ENCODE measurements around the gene KDM4F.
"Not testable (repeated sequence)": the region's sequence is repeated elsewhere in the genome, so short reads cannot be mapped to it uniquely, and the experiment has no call there.

KDM4F gene

DNA sequence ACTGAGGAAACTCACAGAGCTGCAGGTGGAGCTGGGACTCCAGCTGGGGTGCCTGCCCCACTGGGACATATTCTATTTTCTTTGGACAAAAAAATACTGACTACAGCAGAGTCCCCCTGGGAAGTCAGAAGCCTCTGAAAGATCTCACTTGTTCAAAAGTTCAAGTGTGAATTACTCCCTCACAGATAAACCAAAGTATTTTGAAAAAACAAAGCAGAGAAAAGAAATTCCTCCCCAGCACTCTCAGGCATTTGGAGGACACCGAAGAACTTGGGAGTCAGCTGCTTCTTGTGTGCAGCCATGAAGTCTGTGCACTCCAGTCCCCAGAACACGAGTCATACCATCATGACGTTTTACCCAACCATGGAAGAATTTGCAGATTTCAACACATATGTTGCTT, at the start of gene KDM4F:
TSS of gene KDM4F (plus strand) at position 301 of the 400 bp plus-strand sequence.
- not testable (repeated sequence) for DNase-seq (ENCODE audit: low read depth)

GRCh38 chr11:95003716-95004115, 45.5 kb upstream of the KDM4F start:
- DNase-seq (ENCODE audit: low read depth): no peak

- no peak for DNase-seq (ENCODE audit: low read depth)
These were observed 43.6 kb upstream of the KDM4F start for GRCh38 chr11:95005642-95006041.

- no peak for DNase-seq (ENCODE audit: low read depth)
These were observed 37.8 kb upstream of the KDM4F start for GRCh38 chr11:95011376-95011775.

GRCh38 chr11:95014184-95014821, 34.9 kb upstream of the KDM4F start:
- DNase-seq (ENCODE audit: low read depth): no peak

- no peak for DNase-seq (ENCODE audit: low read depth)
These were observed 33.1 kb upstream of the KDM4F start for GRCh38 chr11:95016139-95016538.

DNA sequence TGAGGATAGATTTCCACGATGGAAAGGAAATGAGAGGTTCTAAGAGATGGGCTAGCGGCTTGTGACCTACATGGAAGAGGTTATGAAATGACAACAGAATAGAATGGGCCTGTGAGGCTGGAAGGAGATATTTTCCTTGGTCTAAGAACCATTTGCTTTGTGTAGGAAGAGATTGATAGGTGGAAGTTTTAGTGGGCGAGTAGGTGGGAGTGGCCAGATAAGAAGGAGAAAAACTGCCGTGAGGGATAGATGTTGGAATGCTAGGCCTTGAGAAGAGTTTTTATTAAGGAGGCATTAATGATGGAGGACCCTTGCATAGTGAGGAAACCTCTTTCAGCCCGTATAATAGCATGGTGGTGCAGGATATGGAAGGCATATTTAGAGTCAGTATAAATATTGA, 27.8 kb upstream of the KDM4F start:
- not testable (repeated sequence) for DNase-seq (ENCODE audit: low read depth)

- DNase-seq (ENCODE audit: low read depth): no peak
These were observed 24.3 kb upstream of the KDM4F start, which contains the start of gene KDM4E for GRCh38 chr11:95024958-95025357. Gene KDM4E (plus strand): TSS chr11:95025258. CDS start chr11:95025558, 300 bp downstream.

- DNase-seq (ENCODE audit: low read depth): not testable (repeated sequence)
These were observed 23.6 kb upstream of the KDM4F start for GRCh38 chr11:95025594-95025993.

DNA sequence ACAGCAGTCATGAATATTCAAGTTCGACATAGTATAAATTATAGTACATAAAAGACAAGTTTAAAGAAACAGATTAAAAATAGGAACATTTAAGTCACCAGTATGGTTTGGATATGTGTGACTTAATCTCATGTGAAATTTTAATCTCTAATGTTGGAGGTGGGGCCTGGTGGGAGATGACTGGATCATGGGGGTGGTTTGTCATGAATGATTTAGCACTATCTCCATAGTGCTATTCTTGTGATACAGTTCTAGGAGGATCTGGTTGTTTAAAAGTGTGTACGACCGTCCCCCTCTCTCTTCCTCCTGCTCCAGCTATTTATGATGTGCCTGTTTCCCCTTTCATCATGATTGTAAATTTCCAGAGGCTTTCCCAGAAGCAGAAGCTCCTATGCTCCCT, 20.9 kb upstream of the KDM4F start:
- no peak for DNase-seq (ENCODE audit: low read depth)

DNA sequence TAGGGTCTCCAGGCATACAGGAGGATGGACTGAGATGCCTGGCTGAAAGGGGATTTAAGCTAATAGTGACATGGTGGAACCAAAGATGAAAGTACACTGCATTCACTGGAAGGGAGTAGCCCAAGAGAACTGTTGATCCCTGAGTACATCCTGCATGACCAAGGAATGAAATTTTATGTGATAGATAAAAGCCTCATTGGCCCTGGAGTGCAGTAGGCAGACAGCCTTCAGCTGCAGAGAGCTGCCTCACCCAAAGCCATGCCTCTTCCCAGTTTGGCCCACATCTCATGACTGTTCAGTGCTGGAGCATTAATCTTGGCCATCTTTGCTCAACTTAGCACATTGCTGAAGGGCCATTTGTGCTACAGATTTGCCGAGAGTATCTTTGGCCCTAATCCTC, 16.2 kb upstream of the KDM4F start:
- no peak for DNase-seq (ENCODE audit: low read depth)

GRCh38 chr11:95035316-95035715, 13.9 kb upstream of the KDM4F start:
- no peak for DNase-seq (ENCODE audit: low read depth)

GRCh38 chr11:95037356-95038035, 11.7 kb upstream of the KDM4F start:
- DNase-seq (ENCODE audit: low read depth): not testable (repeated sequence)

DNA sequence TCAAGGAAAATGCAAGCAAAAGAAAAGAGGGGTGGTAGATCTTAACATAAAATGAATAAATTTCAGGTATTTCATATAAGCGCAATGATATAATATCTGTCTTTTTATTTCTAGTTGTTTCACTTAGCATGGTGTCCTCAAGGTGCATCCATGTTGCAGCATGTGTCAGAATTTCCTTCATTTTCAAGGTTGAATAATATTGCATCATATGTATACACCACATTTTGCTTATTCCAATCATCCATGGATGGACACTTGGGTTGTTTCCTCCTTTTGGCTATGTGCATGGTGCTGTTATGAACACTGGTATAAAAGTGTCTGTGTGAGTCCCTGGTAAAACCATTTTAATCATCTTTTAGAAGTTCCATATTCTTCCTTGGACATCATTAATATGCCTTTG, 7.0 kb upstream of the KDM4F start:
- DNase-seq (ENCODE audit: low read depth): no peak

DNA sequence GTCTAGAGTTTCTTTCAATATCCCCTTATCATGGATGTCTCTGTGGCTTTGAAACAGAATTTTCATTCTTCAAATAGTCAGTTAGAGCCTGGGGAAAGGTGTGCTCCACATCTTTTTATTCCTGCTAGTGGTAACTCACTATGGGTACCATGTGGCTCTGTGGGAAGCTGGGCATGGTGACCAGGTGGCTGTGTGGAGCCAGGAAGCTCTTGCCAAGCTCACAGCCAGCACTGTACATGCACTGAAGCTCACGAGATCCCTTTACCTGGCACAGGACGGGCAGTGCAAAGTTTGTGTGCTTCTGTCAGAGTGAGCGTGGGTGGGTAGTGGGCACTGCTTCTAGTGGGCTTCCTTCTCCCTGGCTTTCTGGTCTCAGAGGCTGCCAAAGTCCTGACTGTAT, 6.3 kb upstream of the KDM4F start:
- DNase-seq (ENCODE audit: low read depth): no peak

DNA sequence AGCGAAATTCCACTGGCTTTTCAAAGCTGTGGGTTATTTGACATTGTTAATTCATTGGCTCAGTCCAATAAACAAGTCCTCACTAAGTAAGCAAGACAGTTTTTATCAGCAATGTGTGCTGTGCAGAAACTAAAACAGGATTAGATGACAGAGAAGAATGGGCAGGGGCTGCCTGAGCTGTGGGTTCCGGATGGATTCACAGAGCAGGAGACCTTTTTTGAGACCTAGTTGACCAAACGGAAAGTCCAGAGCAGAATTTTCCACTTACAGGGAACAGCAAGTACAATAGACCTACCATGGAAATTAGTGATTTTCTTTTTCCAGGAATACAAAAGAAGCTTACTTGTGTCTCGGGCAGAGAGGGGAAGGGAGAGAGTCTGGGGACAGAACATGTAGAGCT, 5.2 kb upstream of the KDM4F start:
- DNase-seq (ENCODE audit: low read depth): no peak

DNA sequence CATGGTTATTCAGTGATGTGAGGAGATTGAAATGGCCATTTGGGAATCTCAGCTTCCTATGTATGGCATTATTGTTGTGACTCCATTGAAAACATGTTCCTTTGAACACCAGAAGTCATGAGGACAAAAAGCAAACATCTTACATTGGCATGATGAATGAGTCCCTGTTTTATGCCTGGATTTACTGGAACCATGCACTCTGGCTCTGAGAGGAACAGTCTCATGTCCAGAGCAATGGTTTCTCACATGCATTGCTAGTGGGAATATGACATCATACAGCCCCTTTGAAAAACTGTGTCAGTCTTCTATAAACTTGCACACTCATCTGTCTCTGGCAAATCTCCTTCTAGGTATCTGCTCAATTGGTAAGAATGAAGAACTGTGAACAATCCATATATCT, 3.4 kb upstream of the KDM4F start:
- no peak for DNase-seq (ENCODE audit: low read depth)

DNA sequence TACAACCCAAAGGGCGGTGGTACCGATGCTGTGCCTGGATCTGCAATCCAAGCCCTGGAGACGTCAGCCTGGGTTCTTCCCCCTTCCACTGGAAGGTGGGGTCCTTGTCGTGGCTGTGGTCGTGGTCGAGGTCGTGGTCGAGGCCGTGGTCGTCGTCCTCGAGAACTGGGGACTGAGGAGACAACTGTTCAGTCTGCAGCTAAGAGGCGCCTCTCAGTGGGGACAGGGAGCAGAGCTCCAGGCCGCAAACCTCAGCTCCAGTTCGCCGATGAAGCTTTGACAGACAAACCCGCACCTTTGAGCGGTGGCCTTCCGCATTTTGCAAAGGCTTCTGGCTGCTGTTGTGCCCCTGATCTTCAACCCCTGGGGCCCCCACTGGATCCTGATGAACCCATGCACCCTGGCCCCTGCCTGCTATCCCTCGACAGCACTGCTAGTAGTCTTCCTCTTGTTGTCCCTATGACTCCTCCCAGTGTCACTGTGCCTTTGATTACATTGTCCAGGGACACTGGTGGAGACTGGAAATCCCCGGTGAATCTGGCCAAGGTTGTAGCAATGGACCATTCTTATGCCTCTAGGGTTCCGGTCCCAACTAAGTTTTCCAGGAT, 1.5 kb downstream of the KDM4F start:
- no peak for DNase-seq (ENCODE audit: low read depth)

DNA sequence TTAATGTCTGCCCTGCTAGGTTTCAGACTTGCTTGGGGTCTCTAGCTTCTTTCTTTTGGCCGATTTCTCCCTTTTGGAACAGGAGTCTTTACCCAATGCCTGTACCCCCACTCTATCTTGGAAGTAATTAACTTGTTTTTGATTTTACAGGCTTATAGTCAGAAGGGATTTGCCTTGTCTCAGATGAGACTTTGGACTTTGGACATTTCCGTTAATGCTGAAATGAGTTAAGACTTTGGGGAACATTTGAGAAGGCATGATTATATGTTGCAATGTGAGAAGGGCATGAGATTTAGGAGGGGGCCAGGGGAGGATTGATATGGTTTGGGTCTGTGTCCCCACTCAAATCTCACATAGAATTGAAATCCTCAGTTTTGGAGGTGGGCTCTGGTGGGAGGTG, 5.1 kb downstream of the KDM4F start:
- no peak for DNase-seq (ENCODE audit: low read depth)

GRCh38 chr11:95055283-95055897, 6.2 kb downstream of the KDM4F start:
- no peak for DNase-seq (ENCODE audit: low read depth)

- no peak for DNase-seq (ENCODE audit: low read depth)
These were observed 8.7 kb downstream of the KDM4F start for GRCh38 chr11:95057959-95058358.

- no peak for DNase-seq (ENCODE audit: low read depth)
These were observed 9.4 kb downstream of the KDM4F start for GRCh38 chr11:95058621-95059020.

DNA sequence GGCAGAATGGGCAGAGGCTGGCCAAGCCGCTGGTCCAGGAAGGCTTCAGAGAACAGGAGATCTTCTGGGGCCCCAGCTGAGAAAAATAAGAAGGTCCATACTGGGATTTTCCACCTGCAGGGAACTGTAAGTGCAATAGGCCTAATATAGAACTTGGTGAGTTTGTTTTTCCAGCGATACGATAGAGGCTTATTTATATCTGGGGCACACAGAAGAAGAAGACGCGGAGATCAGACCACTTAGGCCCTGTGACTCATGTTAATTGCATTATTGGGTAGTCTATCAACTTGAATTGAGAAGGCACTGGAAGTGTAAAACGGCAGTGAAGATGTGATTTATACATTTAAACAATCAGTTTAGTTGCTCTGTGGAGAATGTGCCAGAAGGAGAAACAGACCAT, 9.8 kb downstream of the KDM4F start:
- no peak for DNase-seq (ENCODE audit: low read depth)

Data from stimulated activated CD8-positive, alpha-beta memory T cell treated with anti-CD3 and anti-CD28 coated beads, Interleukin-12 subunit alpha, Interleukin-12 subunit beta, amount 100 ng/mL, for 1 hour (primary cell).